ENCODE measurements around the gene CHERP. TPM values are rescaled to one million over a fixed set of nuclear protein-coding genes. Genes with fewer than 3 reads are reported as not detected.
A peak's percentile ranks its signal among the peaks of the same experiment; 100 is the strongest.
"Not testable (repeated sequence)": the region's sequence is repeated elsewhere in the genome, so short reads cannot be mapped to it uniquely, and the experiment has no call there.

The CHERP gene
- total RNA-seq, 4 donors from 2014 or later = 8.1 to 15.5 (median 11.7) TPM

DNA sequence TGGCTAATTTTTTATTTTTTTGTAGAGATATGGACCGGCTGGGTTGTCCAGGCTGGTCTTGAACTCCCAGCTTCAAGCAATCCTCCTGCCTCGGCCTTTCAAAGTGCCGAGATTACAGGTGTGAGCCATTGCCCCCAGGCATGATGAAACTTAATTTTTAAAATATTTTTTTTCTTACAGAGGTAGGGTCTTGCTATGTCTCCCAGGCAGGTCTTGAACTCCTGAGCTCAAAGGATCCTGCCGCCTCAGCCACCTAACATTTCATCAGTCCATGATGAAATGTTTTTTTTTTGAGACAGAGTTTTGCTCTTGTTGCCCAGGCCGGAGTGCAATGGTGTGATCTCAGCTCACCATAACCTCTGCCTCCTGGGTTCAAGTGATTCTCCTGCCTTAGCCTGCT is 33.7 kb downstream of the CHERP start:
- peaks cover 5% of the 10 kb centered on the region in 2 donors for H3K4me1 ChIP-seq
- peaks cover 10 to 21% of the 10 kb centered on the region in 2 donors for H3K36me3 ChIP-seq
- TF ChIP-seq, protein P1, sequence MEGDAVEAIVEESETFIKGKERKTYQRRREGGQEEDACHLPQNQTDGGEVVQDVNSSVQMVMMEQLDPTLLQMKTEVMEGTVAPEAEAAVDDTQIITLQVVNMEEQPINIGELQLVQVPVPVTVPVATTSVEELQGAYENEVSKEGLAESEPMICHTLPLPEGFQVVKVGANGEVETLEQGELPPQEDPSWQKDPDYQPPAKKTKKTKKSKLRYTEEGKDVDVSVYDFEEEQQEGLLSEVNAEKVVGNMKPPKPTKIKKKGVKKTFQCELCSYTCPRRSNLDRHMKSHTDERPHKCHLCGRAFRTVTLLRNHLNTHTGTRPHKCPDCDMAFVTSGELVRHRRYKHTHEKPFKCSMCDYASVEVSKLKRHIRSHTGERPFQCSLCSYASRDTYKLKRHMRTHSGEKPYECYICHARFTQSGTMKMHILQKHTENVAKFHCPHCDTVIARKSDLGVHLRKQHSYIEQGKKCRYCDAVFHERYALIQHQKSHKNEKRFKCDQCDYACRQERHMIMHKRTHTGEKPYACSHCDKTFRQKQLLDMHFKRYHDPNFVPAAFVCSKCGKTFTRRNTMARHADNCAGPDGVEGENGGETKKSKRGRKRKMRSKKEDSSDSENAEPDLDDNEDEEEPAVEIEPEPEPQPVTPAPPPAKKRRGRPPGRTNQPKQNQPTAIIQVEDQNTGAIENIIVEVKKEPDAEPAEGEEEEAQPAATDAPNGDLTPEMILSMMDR (IDR thresholded peaks at IDR 0.05) = no peak
- TF ChIP-seq POLR2A (IDR thresholded peaks at IDR 0.05) = no peak
- no peak for DNase-seq
- H3K27ac ChIP-seq = no peak overlapping the region
- no peaks in the 10 kb centered on the region for H3K27me3 ChIP-seq
- no peak overlapping the region for H3K4me3 ChIP-seq (replicated peaks in 1 of 3)
- 94 to 95% methylated on average over 5 of the region's 5 CpGs for WGBS, 2 donors
- intact Hi-C loops (cut with DNase I) = no loop called here
- H3K9me3 ChIP-seq = no peaks in the 10 kb centered on the region

GRCh38 chr19:16506961-16507360 is 35.3 kb downstream of the CHERP start:
- intact Hi-C loops (cut with DNase I) = no loop called here

DNA sequence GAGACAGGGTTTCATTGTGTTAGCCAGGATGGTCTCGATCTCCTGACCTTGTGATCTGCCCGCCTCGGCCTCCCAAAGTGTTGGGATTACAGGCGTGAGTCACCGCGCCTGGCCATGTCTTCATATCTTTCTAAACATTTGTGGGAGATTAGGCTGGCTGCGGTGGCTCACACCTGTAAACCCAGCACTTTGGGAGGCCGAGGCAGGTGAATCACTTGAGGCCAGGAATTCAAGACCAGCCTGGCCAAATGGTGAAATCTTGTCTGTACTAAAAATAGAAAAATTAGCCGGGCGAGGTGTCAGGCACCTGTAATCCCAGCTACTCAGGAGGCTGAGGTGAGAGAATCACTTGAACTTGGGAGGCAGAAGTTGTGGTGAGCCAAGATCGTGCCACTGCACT is 36.1 kb downstream of the CHERP start:
- H3K4me3 ChIP-seq (replicated peaks in 1 of 3); H3K27ac ChIP-seq; H3K9me3 ChIP-seq; intact Hi-C loops (cut with DNase I); H3K4me1 ChIP-seq; DNase-seq; H3K27me3 ChIP-seq: not testable (repeated sequence)
- peaks cover 4 to 19% of the 10 kb centered on the region in 2 donors for H3K36me3 ChIP-seq
- WGBS, 2 donors = 96 to 97% methylated on average over 11 of the region's 11 CpGs

More at GRCh38 chr19:16506961-16507360, 35.3 kb downstream of the CHERP start:
- Histone ChIP-seq H3K4me3 (replicated peaks in 1 of 3) (no peak overlapping the region), H3K36me3 (peaks cover 4 to 18% of the 10 kb centered on the region in 2 donors), H3K9me3 (no peaks in the 10 kb centered on the region), H3K27ac (no peak overlapping the region), H3K4me1 (peaks cover 5% of the 10 kb centered on the region in 2 donors), H3K27me3 (no peaks in the 10 kb centered on the region)
- TF ChIP-seq, protein P1 (IDR thresholded peaks at IDR 0.05) = no peak
- TF ChIP-seq POLR2A (IDR thresholded peaks at IDR 0.05) = no peak
- 89 to 94% methylated on average over 6 of the region's 6 CpGs for WGBS, 2 donors
- no peak for DNase-seq

GRCh38 chr19:16504271-16504670 is 38.0 kb downstream of the CHERP start:
- H3K36me3 ChIP-seq = peaks cover 8 to 24% of the 10 kb centered on the region in 2 donors
- intact Hi-C loops (cut with DNase I) = no loop called here
- H3K4me1 ChIP-seq = peaks cover 0 to 2% of the 10 kb centered on the region in 2 donors
- no peak for TF ChIP-seq POLR2A (IDR thresholded peaks at IDR 0.05)
- TF ChIP-seq, protein P1 (IDR thresholded peaks at IDR 0.05) = no peak
- no peak overlapping the region for H3K27ac ChIP-seq
- H3K27me3 ChIP-seq = no peaks in the 10 kb centered on the region
- DNase-seq = no peak
- WGBS, 2 donors = 94% methylated on average over 3 of the region's 3 CpGs
- H3K9me3 ChIP-seq = no peaks in the 10 kb centered on the region
- H3K4me3 ChIP-seq (replicated peaks in 1 of 3) = no peak overlapping the region

DNA sequence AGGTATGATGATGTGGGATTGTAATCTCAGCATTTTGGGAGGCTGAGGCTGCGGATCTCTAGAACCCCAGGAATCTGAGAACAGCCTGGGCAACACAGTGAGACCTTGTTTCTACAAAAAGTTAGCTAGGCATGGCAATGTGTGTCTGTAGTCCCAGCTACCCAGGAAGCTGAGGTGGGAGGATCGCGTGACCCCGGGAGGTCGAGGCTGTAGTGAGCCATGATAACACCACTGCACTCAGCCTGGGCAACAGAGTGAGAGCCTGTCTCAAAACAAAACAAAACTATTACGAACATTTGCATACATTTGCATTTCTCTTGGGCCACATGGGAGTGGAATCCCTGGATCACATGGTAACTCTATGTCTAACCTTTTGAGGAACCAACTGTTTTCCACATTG is 44.4 kb downstream of the CHERP start:
- intact Hi-C loops (cut with DNase I) = no loop called here
- no peak for TF ChIP-seq POLR2A (IDR thresholded peaks at IDR 0.05)
- TF ChIP-seq, protein P1 (IDR thresholded peaks at IDR 0.05) = no peak
- peaks cover 4 to 6% of the 10 kb centered on the region in 2 donors for H3K36me3 ChIP-seq
- H3K27ac ChIP-seq = no peak overlapping the region
- H3K4me3 ChIP-seq (replicated peaks in 1 of 3) = no peak overlapping the region
- no peaks in the 10 kb centered on the region for H3K27me3 ChIP-seq
- peaks cover 0 to 5% of the 10 kb centered on the region in 2 donors for H3K4me1 ChIP-seq
- DNase-seq = no peak
- no peaks in the 10 kb centered on the region for H3K9me3 ChIP-seq
- 95 to 97% methylated on average over 6 of the region's 6 CpGs for WGBS, 2 donors

DNA sequence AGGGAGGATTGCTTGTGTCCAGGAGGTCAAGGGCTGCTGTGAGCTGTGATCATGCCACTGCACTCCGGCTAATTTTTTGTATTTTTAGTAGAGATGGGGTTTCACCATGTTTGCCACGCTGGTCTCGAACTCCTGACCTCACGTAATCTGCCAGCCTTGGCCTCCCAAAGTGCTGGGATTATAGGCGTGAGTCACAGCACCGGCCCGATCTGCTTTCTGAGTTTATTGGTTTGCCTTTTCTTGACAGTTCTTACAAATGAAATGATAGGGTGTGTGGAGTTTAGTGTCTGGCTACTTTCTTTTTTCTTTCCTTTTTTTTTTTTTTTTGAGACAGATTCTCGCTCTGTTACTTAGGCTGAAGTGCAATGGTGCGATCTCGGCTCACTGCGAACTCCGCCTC is 45.2 kb downstream of the CHERP start:
- intact Hi-C loops (cut with DNase I) = no loop called here
- no peak for TF ChIP-seq POLR2A (IDR thresholded peaks at IDR 0.05)
- TF ChIP-seq, protein P1 (IDR thresholded peaks at IDR 0.05) = no peak
- Histone ChIP-seq H3K4me3 (replicated peaks in 1 of 3) (peak overlapping the region in 1 of 3 donors; percentile 61), H3K9me3 (no peaks in the 10 kb centered on the region), H3K4me1 (peaks cover 0 to 5% of the 10 kb centered on the region in 2 donors), H3K36me3 (peaks cover 4 to 6% of the 10 kb centered on the region in 2 donors), H3K27me3 (no peaks in the 10 kb centered on the region), H3K27ac (no peak overlapping the region)
- DNase-seq = no peak
- WGBS, 2 donors = 89% methylated on average over 12 of the region's 12 CpGs
